ENCODE data around the gene USP20. TPM values are rescaled to one million over a fixed set of nuclear protein-coding genes. Genes with fewer than 3 reads are reported as not detected.

The USP20 gene
- total RNA-seq, 1 donor from 2014 or later = 27.0 TPM

GRCh38 chr9:129897263-129897662 is 62.0 kb downstream of the USP20 start:
- DNase-seq (no peak), ATAC-seq (no peak)
- intact Hi-C loops (cut with DNase I) = no loop called here
- Histone ChIP-seq H3K4me3 (no peak overlapping the region), H3K27me3 (ENCODE audit: low read depth) (no peaks in the 10 kb centered on the region), H3K4me1 (peaks cover 12% of the 10 kb centered on the region), H3K9me3 (no peaks in the 10 kb centered on the region), H3K36me3 (peaks cover 69% of the 10 kb centered on the region), H3K27ac (no peak overlapping the region)
- TF ChIP-seq CTCF (IDR thresholded peaks at IDR 0.05) = no peak

GRCh38 chr9:129898185-129898584 is 62.9 kb downstream of the USP20 start:
- no peak overlapping the region for H3K4me3 ChIP-seq
- no peaks in the 10 kb centered on the region for H3K27me3 ChIP-seq (ENCODE audit: low read depth)
- DNase-seq (no peak), ATAC-seq (peak; percentile 36 to 49)
- intact Hi-C loops (cut with DNase I) = no loop called here
- no peaks in the 10 kb centered on the region for H3K9me3 ChIP-seq
- H3K36me3 ChIP-seq = peaks cover 79% of the 10 kb centered on the region
- no peak overlapping the region for H3K27ac ChIP-seq
- TF ChIP-seq CTCF (IDR thresholded peaks at IDR 0.05) = no peak
- H3K4me1 ChIP-seq = peaks cover 8% of the 10 kb centered on the region

GRCh38 chr9:129899620-129900019 is 64.4 kb downstream of the USP20 start:
- H3K27ac ChIP-seq = no peak overlapping the region
- no peaks in the 10 kb centered on the region for H3K27me3 ChIP-seq (ENCODE audit: low read depth)
- no peak for DNase-seq
- H3K4me1 ChIP-seq = peaks cover 8% of the 10 kb centered on the region
- intact Hi-C loops (cut with DNase I) = no loop called here
- no peak for ATAC-seq
- no peaks in the 10 kb centered on the region for H3K9me3 ChIP-seq
- H3K4me3 ChIP-seq = no peak overlapping the region
- no peak for TF ChIP-seq CTCF (IDR thresholded peaks at IDR 0.05)
- peaks cover 84% of the 10 kb centered on the region for H3K36me3 ChIP-seq

- Histone ChIP-seq H3K4me3 (no peak overlapping the region), H3K27ac (no peak overlapping the region), H3K36me3 (peaks cover 79% of the 10 kb centered on the region), H3K27me3 (ENCODE audit: low read depth) (no peaks in the 10 kb centered on the region), H3K9me3 (no peaks in the 10 kb centered on the region), H3K4me1 (peaks cover 8% of the 10 kb centered on the region)
- no peak for DNase-seq
- peak in 1 of 2 donors; percentile 17 for ATAC-seq
- intact Hi-C loops (cut with DNase I) = no loop called here
- no peak for TF ChIP-seq CTCF (IDR thresholded peaks at IDR 0.05)
These were observed 65.2 kb downstream of the USP20 start for GRCh38 chr9:129900263-129901027.

GRCh38 chr9:129901993-129902739 is 66.9 kb downstream of the USP20 start:
- Histone ChIP-seq H3K36me3 (peaks cover 73% of the 10 kb centered on the region), H3K27ac (no peak overlapping the region), H3K27me3 (ENCODE audit: low read depth) (no peaks in the 10 kb centered on the region)

More at GRCh38 chr9:129901993-129902739, 66.9 kb downstream of the USP20 start:
- Histone ChIP-seq H3K4me3 (no peak overlapping the region), H3K4me1 (peaks cover 8% of the 10 kb centered on the region), H3K9me3 (no peaks in the 10 kb centered on the region)
- no peak for TF ChIP-seq CTCF (IDR thresholded peaks at IDR 0.05)
- ATAC-seq (no peak), DNase-seq (no peak)
- intact Hi-C loops (cut with DNase I) = no loop called here

Data from lower lobe of right lung (tissue), 2 donors.